GM18868 (cell line): Measurements from ENCODE around the gene RPL29.
A peak's percentile ranks its signal among the peaks of the same experiment; 100 is the strongest.
"Not testable (repeated sequence)": the region's sequence is repeated elsewhere in the genome, so short reads cannot be mapped to it uniquely, and the experiment has no call there.

ENCODE experiments used
- ATAC-seq: cut with Tn5 transposase; IDR thresholded peaks from one replicate; pipeline ENCODE4 v1.9.1; 2021; ENCODE audit warnings: mild to moderate bottlenecking, moderate library complexity; ENCODE audit not compliant: unreplicated experiment

Gene RPL29

DNA sequence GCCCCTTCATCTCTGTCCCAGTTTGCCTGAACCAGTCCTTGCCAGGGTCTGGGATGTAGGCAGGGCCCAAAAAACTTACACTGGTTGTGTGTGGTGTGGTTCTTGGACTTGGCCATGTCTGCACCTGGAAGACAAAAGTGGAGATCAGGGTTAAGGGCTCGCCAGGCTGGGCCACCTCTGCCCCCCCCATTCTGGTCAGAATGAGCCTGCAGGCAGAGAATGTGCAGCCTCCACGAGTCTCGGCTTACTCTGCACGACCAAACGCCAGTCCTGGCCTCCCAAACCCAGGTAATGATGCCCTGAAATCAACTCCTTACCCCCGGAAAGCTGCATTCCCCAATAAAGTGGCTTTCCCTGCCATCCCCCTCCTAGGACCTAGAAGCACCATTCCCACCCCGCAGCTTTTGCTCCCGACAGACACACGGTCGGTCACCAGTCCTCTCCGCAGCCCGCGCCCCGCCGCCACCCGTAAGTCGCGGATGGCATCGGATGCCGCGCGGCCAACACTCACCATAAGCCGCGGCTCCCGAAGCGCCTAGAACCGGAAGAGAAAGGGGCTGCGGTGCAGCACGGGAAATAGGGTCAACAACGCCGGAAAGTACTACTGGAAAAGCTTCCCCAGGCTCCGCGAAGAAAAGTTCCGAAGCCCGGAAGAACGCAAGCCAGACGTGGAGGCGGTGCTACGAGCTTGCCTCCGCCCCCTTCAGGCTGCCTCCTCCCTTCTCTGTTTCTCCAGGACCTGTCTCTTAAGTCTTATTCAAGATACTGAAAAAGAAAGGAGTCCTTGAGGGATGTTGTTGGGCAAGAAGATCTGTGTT lies at the start of gene RPL29:
Gene RPL29, minus strand, starts transcription at position 550 of the 818 bp plus-strand sequence. Its CDS starts 434 bp downstream, at position 116.
- ATAC-seq, result peak; percentile 86

DNA sequence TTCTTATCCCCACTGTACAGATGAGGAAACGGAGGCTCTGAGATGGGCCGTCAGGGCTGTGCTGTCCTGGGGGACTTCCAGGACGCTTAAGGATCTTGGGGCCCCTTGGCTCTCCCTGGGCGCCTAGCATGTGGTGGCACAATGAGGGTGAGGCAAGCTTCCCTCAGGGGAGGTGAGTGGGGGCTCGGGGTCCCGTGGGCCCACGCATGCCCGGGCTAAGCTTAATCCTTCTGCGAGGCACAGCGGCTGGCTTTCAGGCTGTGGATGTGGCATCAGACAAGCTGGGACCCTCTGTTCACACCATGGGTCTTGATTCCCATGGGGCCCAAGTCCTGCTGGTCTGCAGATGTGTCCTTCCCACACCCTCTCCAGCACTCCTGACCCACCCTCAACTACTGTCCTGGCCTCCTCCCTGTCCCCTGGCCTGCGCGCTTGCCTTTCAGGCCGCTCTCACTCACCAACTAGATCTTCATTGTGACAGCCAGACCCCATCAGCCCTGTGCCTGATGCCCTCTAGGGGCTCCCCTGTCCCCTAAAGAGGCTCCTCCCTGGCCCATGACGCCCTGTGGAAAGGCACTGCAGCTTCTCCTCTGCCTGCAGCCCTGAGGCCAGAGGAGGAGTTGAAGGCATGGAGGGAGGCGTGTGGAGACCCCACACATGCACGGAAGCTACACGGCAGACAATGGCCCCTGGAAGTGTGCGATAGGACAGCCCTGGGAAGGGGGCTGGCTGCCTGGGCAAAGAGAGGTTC lies 49.3 kb upstream of the RPL29 start:
- no peak for ATAC-seq

DNA sequence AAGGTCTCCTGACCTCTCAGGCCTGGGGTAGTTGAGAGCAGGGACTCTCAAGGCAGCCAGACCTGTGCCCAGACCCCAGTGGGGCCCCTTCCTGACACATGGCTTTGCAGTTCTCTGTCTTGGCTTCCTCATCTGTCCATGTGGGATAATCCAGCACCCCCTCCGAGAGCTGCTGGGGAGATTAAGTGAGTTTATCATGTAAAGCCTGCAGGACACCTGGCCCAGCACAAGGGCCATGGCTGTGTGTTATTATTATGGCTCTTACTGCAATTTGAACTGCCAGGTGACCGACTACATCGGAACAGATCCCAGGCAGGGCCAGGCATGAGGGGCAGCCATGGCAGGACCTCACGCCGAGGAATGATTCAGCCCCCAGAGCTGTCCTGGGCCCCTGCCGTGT lies 48.1 kb upstream of the RPL29 start:
- no peak for ATAC-seq

DNA sequence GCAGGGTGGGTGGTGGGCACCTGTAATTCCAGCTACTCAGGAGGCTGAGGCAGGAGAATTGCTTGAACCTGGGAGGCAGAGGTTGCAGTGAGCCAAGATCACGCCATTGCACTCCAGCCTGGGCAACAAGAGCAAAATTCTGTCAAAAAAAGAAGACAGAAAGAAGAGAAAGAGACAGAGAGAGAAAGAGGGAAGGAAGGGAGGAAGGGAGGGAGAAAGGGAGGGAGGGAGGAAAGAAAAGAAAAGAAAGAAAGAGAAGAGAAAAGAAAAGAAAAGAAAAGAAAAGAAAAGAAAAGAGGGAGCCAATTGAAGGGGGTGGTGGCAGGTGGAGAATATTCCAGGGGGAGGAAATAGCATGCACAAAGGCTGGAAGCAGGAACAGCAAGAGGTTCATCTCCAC lies 47.3 kb upstream of the RPL29 start:
- not testable (repeated sequence) for ATAC-seq

- no peak for ATAC-seq
Measured at GRCh38 chr3:52041118-52041731, 45.5 kb upstream of the RPL29 start.

DNA sequence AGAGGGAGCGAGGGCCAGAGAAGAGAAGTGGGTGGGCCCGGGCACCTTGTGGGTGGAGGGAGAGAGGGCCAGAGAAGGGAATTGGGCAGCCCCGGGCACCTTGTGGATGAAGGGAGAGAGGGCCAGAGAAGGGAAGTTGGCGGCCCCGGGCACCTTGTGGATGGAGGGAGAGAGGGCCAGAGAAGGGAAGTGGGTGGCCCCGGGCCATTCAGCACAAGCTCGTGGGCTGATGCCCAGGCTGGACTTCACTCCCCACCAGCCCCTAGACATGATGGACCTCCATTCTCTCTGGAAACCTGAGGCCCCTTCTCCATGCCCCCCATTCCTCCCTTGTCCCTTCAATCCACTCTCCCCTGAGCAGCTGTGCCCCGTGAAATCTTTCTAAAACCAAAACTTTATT lies 44.9 kb upstream of the RPL29 start:
- no peak for ATAC-seq

- no peak for ATAC-seq
Measured at GRCh38 chr3:52039846-52040245, 44.2 kb upstream of the RPL29 start.

DNA sequence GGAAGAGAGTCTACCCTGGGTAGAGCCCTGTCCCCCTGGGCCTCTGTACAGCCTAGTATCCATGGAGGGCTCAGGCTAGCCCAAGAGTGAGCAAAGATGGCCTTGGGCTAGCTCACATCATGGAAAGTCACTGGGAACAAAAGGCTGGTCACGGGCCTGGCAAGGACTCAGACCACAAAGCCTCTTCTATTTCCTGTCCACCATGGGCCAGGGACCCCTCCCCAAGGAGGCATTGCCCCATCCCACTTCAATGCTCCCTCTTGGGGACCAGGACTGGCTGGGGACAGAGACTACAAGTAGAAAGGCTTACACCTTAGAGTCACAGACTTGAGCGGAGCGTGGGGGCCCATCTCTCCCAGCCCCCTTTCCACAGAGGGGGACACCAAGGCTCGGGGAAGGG lies 43.7 kb upstream of the RPL29 start:
- ATAC-seq, result no peak

- ATAC-seq, result no peak
Measured at GRCh38 chr3:52038227-52038626, 42.5 kb upstream of the RPL29 start.

- no peak for ATAC-seq
Measured at GRCh38 chr3:52037291-52037690, 41.6 kb upstream of the RPL29 start.

DNA sequence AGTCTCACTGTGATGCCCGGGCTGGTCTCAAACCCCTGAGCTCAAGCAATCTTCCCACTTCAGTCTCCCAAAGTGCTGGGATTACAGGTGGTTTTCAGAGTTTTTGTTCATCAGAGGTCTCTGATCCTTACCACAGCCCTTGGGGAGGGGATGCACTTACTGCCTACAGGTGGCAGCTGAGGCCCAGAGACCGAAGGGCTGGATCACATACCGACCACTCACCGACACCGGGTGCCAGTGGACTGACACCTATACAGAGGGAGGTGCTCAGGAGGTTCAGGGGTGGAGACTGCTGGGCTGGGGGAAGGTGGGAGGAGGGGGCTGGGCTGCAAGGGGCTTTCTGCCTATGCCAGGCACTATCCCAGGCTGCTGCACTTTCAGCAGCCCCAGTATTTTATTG lies 41.1 kb upstream of the RPL29 start:
- ATAC-seq, result no peak

DNA sequence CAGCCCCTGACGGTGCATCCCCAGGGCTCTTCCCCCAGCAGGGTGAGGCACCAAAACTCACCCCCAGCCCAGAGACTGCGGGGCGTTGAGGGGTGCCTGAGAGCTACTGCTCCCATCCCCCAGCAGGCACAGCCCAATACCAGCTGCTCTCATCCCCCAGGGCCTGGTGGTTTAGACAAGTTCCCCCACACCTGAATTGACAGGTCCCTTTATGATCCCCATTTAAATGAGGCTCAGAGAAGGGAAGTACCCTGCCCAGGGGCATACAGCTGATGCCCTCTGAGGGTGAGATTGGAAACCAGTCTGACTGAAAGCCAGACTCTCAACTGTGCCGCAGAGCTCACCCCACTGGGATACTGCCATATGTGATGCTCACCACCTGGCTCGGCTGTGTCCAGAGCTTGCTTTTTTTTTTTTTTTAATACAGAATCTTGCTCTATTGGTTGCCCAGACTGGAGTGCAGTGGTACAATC lies 40.6 kb upstream of the RPL29 start:
- peak; percentile 82 for ATAC-seq

GRCh38 chr3:52034651-52035050 lies 39.0 kb upstream of the RPL29 start:
- ATAC-seq, result no peak

DNA sequence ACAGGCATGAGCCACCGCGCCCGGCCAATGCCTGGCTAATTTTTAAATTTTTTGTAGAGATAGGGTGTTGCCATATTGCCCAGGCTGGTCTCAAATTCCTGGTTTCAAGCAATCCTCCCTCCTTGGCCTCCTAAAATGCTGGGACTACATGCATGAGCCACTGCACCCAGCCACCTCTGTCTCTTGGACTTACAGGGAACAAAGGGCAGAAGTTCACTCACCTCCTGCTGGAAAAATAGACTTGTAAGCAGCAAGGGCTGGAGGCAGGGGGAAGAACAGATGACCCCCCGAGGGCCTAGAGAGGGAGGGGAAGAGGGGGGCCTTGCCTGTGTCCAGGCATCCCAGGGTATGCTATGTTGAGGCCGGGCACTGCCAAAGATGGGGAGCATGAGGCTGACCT lies 38.5 kb upstream of the RPL29 start:
- no peak for ATAC-seq

- not testable (repeated sequence) for ATAC-seq
Measured at GRCh38 chr3:52033748-52034147, 38.1 kb upstream of the RPL29 start.

DNA sequence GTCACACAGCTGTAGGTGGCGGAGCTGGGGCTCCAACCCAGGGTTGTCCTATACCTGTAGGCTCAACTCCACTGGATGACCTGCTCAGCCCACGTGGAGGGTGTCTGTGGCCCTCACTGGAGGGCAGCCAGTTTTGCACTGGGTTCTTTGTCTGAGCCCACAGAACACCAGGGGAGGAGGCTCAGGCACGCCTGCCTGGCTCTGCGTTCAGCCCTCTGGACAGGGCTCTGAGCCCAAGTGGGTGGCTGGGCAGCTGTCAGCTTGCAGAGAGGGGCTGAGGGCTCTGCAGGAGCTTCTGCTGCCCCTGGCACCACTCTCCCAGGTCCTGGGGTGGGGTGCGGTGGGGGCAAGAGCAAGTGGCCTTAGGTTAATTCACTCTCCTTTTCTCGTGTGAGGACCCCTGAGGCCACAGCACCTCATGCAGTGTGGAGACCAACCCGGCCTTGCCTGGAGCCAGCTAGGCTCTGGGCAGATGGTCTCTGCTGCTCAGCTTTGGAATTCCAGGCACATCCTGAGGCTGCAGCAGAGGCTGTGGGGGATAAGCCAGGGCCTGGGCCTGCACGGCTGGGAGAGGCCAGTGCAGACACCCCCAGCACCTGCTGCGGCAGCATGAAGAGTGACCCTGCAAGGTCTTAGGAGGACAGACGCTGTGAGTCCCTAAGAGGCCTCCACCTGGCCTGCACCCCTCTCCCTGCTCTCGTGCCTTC lies 37.2 kb upstream of the RPL29 start:
- no peak for ATAC-seq

DNA sequence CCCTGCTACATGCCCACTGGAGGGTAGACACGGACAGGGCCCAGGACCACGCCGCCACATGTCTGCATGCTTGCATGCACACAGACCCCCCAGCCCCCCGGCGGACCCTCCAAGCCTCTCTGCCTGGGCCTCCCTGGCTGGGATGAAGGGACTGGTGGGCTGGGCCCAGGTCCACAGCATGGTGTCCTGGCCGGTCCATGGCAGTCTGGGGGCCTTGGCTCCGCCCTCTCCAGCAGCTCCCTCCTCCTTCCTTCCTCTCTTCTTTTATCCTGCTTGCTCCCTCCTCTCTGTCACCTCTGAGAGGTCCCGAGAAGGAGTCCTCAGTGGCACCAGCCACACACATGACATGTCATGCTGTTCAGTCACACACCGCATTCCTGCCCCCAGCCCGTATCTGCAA lies 36.2 kb upstream of the RPL29 start:
- no peak for ATAC-seq

DNA sequence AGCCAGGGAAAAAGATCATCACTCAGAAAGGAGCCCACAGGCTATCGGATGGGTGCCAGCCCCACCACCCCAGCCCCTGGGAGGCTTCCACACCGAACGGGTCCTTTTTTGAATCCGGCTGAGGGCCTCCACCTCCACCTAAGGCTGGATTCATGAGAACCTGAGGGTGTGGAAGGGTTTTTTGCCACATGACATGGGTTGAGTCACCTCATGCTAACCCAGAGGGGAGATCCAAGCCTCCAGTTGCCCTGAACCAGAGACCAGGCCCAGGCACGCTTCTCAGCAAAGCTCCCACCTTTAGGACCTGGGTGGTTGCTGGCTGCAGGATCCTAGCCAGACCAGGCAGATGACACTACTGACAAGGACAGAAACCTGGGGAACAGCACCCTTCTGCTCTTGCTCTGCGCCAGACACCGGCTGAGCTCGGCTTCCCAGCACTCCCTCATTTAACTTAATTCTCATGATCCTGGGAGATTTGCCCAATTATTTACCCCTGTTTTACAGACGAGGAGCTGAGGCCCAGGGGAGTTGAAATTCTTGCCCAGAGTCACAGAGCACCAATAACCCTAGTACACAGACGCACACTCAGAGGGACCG lies 35.1 kb upstream of the RPL29 start:
- ATAC-seq, result no peak

DNA sequence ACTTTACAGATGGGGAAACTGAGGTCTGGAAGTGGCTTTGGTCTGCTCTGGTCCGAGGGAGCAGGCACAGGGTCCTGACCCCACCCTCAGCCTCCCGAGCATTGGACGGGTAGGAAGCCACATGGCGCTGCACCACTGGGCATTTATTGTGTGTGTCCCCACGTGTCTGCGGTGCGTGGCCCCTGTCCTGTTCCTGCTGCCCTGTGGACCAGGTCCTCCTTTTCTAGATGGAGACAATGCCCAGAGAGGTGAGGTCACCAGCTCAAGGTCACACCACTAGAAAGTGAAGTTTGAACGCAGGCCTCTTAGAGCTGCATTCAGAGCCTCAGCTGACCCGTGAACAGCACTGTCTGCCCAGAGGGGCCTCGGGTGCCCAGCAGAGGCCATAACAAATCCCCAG lies 33.8 kb upstream of the RPL29 start:
- no peak for ATAC-seq

DNA sequence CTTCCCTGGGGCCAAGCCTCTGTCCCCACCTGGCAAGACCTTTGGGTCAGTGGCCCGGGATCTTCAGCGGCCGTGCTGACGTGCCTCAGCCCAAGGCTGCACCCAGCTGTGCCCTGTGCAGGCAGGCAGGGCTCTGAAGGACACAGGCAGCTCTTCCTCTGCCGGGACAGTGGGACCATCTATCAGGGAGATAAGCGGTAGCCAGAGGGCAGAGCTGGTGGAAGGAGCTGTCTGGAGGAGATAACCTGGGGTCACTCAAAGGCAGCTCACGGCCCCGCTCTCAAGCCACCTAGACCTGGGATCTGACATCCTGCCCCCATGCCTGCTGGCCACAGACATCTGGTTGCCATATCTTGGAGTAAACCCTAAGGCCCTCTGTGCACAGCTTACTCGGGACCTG lies 33.4 kb upstream of the RPL29 start:
- no peak for ATAC-seq

DNA sequence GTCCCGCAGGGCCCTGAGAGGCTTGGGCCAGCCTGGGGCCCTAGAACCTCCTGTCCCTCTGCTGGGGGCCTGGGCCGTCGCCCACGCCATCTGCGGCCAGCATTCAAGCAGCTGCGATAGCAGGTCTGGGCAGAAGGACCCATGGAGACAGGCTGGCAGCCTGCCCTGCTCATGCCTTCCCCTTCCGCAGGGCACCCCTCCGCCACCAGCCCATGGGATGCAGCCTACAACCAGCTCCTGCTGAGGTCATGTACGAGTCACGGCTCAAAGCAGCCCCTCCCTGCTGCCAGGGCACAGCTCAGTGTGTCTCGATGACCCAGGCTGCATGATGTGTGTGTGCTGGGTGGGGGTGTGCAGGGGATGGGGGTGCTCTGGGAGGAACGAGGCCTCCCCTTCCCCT lies 32.9 kb upstream of the RPL29 start:
- ATAC-seq, result no peak
